Stimulated activated CD8-positive, alpha-beta memory T cell treated with anti-CD3 and anti-CD28 coated beads, Interleukin-15, amount 100 ng/mL, for 4 hours (primary cell): Measurements from ENCODE around the gene HIVEP3.

Experiments used
- DNase-seq, 2 donors: peaks; one replicate each; pipeline ENCODE4 v3.0.0-alpha.2; 2020; ENCODE audit warnings: low read depth in 2 of 2

HIVEP3 gene

DNA sequence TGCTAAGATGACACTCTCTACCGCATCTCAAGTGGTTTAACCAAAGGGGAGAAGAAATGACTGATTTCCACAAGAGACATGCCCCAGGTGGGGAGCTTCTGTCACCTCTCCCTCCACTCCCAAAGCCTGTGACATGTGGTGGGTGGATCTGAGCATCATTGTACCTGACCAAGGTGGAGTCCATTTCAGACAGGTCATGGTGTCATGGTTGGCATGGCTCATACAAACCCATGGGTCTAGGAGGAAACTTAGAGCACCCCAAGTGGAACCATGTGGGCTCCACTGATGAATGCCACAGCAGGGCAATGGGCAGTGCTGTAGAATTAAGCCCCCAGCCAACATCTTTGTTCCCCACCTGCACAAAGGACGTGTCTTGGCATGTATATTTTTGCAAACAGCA is 302.7 kb downstream of the HIVEP3 start:
- no peak for DNase-seq

DNA sequence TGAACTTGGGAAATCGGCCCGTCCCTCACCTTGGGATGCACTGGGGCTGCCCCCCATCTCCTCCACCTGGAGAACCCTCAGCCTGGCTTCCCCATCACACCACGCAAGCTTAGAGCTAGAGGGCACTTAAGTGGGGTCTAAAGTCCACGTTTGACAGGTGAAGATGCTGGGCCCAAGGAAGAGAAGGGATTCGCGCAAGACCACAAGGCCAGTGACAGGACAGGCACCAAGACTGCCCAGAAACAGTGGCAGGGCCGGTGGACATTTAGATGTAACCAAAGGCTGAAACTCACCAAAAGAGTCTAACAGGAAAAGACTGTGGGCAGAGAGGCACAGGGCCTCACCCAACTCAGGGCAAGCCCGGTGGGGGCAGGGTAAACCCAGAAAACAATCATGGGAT is 303.4 kb downstream of the HIVEP3 start:
- no peak for DNase-seq

DNA sequence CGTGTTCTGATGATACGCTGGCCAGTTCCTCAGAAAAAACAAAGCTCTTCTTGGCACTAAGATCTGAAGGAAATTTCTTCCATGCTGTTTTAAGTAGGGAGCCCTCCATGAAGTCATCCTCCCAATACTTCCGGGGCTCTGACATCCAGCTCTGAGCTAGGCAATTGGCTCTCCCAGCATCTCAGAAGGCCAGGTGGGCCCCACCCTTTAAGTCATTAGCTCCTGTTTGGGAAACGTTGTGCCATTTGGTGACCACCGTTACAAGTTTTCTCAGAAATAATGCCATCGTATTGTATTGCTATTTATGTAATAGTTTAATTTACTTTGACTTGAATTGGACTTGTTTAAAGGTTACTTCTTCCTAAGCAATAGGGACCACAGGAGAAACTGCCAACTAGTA is 303.9 kb downstream of the HIVEP3 start:
- DNase-seq: no peak

DNA sequence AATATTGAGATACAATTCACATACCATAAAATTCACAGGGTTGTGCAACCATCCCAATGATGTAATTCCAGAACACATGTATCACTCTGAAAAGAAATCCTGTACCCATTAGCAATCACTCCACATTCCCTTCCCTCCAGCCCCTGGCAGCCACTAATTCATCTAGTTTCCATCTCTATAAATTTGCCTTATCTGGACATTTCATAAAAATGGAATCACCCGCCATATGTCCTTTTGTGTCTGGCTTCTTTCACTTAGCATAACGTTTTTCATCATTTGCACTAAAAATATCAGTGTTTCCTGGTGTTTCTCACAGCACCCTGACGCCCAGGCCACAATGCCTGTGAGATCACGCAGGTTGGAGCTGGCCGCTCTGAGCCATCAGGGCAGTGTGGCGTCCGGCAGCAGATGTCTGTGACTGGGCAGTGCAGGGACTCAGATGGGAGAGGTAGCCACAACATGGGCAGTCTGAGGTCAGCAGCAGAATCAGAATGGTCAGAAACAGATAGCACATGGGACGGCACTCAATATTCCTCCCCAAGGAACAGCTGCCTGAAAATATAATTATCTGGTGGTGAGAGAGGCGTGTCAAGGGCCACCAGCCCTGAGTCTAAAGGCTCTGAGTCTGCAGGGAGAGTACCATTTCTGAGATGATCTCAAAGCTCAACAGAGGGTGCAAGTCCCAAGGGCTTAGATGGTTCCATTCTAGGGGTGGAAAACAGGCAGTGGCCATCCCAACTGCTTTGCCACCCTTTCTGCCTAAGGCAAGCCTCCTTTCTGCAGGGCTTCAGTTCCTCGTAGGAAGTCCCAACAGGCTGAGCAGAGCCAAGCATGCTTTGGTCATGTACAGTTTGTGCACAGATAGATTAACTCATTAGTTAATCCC is 304.8 kb downstream of the HIVEP3 start:
- DNase-seq: no peak

DNA sequence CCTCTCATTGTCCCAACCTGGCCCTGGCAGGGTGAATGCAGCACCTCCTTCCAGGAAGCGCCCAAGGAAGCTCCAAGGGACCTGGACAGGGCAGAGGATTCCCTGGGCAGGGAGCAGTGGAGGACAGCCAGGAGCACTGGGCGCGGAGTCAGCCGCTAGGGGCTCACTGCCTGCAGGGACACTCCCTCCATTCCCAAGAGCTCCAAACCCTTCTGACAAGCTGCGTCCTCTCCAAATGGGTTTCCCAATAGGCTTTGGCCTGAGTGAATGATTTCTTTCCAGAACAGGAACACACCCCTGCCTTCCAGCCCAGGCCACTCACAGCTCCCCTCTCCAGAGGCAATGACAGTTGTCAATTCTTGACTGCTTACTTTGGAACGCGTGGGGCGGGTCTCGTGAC is 305.8 kb downstream of the HIVEP3 start:
- no peak for DNase-seq

DNA sequence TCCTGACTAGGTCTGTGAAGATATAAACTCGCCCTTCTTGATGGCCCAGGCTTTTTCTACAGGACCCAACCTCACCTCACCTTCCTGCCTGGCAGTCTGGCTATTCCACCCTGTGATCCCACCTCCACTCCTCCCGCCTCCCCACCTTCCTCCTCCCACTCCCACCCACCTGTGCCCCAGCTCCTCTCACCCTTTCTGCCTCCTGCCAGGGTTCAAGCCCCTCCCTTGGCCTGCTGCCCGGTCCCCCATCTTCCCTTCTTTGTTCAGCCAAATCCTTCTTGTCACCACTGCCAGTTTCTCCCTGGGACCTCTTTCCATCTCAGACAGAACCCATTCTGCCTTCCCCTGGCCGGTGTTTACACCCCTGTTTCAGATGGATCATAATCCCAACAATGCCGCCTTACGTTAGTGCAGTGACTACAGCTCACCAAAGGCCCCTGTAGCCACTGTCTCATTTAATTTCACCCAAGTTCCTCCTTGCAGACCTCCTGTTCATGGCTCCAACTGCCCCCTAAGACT is 306.7 kb downstream of the HIVEP3 start:
- no peak for DNase-seq

DNA sequence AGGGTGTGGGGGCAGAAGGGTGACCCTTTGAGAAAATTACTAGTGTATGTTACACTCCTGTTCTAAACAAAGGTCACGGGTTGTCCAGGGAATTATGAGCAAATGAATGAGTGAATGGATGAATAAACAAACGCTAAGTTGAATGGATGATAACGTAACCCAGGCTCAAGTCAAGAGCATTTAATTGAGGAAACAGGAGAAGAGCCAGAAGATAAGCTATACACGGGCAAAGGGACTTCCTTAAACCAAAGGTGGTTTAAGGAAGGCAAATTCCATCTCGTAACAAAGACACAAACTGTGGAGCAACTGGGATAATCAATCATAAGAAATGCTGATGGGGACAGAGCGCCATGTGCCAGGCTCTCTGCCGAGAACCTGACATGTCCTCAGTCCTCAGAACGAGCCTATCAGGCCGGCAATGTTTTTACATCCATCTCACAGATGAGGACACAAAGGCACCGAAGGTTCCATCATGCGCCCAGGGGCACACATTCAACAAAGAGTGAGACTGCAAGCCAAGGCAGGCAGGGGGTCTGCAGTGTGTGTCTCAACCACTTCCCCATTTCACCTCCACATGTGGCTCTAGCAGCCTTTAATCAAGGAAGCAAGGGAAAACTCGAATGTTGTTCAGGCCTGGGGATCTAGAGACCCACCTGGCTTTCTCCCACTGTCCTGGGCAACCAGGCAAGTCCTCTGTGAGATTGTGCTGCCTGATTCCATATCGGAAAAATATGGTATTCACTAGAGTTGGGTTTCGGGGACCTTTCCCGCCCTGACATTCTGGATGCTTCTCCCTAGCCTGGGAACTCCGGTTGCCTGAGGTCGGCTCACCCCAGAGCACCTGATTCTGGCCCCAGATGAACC is 307.4 kb downstream of the HIVEP3 start:
- no peak for DNase-seq

DNA sequence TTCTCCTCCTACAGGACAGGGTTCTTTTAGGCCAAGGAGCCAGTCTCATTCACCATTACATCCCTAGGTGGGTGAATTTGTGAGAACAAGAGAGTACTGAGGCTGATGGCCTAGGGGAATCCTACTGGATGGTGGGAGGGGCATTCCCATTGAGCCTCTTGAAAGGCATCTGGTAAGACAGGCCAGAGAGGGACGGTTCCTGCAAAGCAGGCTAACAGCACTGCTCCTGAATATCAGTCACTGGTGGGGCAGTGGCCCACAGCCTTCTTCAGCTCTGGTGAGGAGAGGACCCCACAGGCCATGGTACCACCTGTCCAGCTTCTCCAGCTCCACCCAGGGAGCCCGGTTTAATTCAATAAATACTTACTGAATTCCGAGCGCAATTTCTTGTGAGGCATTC is 308.4 kb downstream of the HIVEP3 start:
- no peak for DNase-seq

DNA sequence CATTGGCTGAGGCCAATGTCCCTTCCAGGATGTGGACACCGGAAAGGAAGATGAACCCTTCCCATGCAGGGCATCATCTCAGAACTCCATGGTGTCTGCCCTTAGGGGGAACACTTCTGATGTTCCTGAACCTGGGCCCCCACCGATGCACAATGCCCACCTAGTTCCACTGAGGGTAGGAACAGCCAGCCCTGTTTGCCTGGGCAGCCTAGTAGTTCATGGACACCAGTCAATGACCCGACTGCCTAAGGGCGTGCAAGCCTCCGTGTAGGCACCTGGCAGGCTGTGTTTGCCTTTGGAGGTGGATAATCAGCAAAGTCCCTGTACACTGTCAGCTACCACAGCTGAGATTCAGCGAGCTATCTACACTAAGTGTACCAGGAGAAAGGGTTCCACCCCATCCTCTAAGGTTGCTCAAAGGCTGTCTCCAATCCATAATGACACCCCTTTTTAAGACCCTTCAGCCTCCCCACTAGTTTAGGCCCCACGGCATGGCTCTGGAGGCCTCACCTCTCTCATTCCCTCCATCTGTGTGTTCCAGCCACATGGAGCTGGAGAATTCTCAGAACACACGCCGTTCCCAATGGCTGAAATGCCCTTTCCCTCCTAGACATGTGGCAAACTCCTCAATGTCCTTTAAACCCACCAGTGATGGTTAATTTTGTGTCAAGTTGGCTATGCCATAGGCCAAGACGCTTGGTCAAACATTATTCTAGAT is 309.4 kb downstream of the HIVEP3 start:
- no peak for DNase-seq

DNA sequence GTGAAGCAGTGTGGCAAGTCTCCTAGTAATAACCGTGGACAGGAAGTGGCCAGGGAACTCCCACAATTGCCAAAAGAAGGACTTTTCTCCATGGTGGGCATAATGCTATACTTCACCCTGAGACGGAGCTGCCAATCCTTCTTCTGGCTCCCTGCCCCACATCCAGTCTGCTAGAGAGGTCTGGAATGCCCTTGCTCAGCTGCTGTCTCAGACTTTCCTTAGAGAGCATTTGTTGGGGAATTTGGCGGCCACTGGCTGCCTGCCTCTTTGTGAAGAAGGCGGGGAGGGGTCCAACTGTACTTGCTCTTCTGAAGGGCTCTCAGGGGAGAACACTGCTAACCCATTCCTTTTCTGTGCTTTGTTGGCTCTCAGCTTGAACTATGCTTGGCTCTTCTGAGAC is 310.5 kb downstream of the HIVEP3 start:
- DNase-seq: no peak

DNA sequence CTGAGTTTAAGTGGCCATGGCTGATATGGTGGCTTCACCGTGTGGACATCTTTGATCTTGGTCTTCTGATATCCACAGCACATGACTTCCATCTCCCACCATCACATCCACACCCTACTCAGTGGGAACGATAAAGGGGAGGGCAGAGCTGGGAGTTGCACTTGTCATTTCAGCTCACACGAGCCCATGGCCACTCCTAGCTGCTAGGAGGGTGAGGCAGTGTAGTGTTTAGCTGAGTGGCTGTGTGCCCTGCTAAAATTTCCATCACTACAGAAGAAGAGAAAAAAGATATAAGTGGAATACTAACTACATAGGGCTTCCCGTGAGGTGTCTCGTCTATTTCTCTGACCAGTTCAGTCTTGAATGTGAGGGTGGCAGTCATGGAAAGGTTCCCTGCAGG is 310.9 kb downstream of the HIVEP3 start:
- no peak for DNase-seq

DNA sequence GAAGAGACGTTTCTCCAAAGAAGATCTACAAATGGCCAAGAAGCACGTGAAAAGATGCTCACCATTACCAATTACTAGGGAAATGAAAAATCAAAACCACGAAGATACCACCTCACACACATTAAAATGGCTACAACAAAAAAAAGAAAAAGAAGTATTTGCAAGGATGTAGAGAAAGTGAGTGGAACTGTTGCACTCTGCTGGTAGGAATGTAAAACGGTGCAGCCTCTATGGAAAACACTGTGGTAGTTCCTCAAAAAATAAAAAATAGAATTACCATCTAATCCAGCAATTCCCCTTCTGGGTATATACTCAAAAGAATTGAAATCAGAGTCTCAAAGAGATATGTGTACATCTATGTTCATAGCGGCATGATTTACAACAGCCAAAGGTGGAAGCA is 318.8 kb downstream of the HIVEP3 start:
- no peak for DNase-seq

DNA sequence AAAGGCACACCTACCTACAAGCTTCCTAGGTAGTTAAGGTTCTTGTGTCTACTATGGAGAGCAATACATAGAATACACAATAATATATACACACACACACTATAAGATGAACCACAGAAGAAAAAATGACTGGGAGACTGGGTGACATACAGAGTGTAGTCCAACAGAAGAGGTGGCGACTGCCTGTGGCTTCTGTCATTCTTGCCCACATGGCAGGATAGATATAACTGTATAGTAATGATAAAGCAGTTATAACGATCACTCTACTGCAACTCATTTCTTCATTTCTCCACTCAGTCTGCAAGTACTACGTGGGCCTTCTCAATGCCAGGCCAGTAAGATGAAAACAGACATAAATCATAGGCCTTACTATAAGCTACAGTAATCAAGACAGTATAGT is 320.4 kb downstream of the HIVEP3 start:
- no peak for DNase-seq

DNA sequence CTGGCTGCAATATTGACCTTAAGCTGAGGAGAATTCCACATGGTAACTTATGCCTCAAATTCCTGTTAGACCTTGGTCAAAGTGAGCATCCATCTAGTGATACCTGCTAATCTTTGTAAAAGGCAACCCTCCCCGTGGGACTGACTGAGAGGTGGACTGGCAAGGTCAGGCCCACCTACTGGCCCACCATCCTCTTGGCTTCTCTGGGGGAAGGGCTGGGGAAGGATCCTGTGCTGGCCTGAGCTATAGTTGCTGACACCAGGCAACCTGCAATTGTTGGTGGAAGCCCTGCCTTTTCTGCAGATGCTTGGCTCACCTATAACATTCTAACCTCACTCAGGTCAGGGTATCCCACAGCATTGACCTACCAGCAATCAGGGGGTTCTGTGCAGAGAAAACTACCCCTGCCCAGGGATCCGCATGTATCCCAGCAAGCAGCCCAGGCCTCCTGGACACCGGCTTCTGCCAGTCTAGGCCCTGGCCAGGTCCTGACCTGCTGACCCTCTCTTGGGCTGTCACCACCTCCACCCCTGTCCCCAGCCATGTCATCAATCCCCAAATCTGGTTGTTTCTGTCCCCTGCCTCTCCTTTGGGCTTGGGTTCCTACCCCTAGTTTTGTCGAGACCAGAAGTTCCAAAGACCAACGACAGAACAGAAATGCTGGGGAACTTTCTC is 326.1 kb downstream of the HIVEP3 start:
- DNase-seq: no peak

DNA sequence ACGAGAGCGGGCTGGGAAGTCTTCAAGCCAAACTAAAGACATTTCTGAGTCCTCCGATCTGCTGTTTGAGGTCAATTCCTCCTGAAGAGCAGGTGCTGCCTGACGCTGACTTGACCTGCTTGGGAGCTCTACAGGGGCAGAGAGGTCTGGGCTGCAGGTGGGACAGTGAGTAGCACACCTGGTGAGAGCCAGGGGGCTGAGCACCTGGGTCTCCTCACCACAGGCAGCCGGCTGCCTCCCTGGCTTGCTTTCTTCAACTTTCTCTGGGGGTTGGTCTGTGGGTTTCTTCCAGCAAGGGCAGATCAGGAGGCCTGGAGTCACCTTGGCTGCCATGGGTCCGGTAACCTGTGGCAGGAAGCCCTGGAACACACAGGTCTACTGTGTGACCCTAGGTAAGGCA is 326.8 kb downstream of the HIVEP3 start:
- no peak for DNase-seq

DNA sequence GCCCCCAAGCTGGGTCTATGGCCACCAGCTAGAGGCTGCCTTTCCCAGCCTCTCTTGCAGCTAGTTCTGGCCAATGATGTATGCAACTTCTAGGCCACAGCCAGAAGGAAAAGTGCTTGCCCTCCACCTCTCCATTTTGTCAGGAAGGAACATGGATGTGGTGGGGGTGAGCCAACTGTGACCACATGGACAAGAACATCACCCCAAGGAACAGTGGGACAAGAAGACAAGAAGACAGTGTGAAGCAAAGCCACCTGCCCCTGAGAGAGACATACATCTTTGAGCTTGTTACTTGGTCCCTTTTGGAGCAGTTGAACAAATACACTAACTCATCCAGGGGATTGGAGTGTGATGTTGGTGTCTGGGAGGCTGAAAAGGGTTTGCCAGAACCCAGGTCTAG is 328.4 kb downstream of the HIVEP3 start:
- DNase-seq: no peak

DNA sequence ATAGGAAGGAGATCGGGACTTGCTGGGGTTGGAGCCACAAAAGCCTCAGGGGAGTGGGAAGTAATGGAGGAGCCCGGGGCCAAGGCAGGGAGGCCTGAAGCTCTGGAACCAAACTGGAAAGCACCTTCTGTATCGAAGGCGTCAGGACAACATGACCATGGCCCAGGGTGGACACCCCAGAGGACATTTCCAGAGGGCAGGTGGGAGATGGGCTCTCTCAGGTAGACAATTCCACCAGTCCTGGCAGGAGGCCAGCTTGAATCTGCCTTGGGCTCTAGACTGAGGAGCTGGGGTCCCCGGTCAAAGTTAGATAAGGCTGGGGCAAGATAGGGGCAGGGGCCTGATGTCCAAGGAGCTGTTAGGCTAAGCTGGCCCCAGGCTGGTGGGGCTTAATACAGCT is 329.3 kb downstream of the HIVEP3 start:
- no peak for DNase-seq

DNA sequence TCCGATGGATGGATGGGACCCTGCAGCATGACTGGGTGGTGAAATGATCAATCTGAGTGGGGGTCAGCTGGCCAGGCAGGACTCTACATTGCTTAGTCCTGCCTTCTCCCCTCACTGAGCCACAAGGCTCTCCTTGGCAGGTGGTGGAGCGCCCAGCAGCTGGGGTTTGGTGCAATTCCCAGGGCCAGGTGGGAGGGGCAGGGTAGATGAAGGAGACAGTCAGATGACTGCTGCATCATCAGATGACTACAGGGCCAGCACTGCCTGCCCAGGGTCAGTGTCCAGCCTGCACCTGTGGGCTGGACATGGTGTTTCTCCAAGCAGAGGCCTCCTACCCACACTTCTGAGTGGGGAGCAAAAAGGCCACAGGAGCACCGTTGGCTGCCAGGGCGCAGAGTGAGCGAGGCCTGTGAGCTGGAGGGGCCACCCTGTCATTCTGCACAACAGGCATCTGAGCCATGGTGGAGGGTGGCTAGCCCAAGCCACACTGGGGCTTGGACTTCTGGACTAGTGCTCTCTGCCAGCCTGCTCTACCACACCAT is 330.3 kb downstream of the HIVEP3 start:
- DNase-seq: no peak

DNA sequence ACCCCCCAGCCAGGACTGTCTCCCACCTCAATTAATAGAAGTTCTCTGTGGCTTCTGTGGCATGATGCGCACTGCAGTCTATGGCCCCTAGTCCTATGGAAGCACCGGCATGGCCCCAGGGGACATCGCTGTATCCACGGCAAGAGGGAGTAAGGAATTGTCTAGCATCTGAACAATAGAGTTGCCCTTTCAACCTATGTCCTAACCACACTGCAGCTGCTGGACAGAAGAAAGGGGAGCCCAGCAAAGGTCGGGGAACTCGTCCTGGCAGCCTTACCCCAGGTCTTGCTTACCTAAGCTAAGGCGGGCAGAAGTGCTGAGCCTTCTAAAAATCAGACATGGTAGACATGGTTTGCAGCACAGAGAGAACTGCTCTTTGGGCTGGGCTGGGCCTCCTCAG is 330.9 kb downstream of the HIVEP3 start:
- no peak for DNase-seq

DNA sequence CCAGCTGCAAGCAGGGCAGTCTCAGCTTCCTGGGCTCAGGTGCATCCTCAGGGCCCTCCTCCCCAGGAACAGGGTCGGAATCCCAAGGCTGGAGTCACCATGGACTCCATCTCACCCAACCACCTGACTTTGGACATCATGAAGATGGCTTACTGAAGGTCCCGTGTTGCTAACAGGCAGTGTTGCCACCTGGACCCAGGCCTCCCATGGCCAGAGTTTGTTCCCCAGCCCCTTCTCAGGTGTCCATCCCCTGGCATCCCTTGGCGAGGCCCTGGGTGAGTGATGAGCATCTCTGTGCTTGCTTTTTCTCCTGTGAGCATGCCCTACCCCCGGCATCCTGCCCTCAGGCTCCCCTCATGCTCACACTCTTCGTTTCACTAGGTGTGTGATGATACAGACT is 332.5 kb downstream of the HIVEP3 start:
- DNase-seq: no peak
